ENCODE results near the gene CCR6.

The CCR6 gene

GRCh38 chr6:167119670-167120582, 3.0 kb upstream of the CCR6 start:
- no peak for DNase-seq (ENCODE audit: low read depth in 2 of 3, low spot score in 1 of 3)

GRCh38 chr6:167120583-167120903, 2.4 kb upstream of the CCR6 start:
- no peak for DNase-seq (ENCODE audit: low read depth in 2 of 3, low spot score in 1 of 3)

- no peak for DNase-seq (ENCODE audit: low read depth in 2 of 3, low spot score in 1 of 3)
Observed at GRCh38 chr6:167121335-167121841, 1.5 kb upstream of the CCR6 start.

GRCh38 chr6:167122041-167122826, 662 bp upstream of the CCR6 start:
- no peak for DNase-seq (ENCODE audit: low read depth in 2 of 3, low spot score in 1 of 3)

- DNase-seq (ENCODE audit: low read depth in 2 of 3, low spot score in 1 of 3): no peak
Observed at GRCh38 chr6:167124753-167125152, 1.9 kb downstream of the CCR6 start.

GRCh38 chr6:167125410-167125809, 2.5 kb downstream of the CCR6 start:
- DNase-seq (ENCODE audit: low read depth in 2 of 3, low spot score in 1 of 3): no peak

- no peak for DNase-seq (ENCODE audit: low read depth in 2 of 3, low spot score in 1 of 3)
Observed at GRCh38 chr6:167125855-167126349, 3.0 kb downstream of the CCR6 start.

GRCh38 chr6:167127785-167128531, 5.1 kb downstream of the CCR6 start:
- no peak for DNase-seq (ENCODE audit: low read depth in 2 of 3, low spot score in 1 of 3)

GRCh38 chr6:167129159-167129558, 6.3 kb downstream of the CCR6 start:
- no peak for DNase-seq (ENCODE audit: low read depth in 2 of 3, low spot score in 1 of 3)

GRCh38 chr6:167129562-167129961, 6.7 kb downstream of the CCR6 start:
- DNase-seq (ENCODE audit: low read depth in 2 of 3, low spot score in 1 of 3): no peak

- no peak for DNase-seq (ENCODE audit: low read depth in 2 of 3, low spot score in 1 of 3)
Observed at GRCh38 chr6:167130008-167130677, 7.2 kb downstream of the CCR6 start.

- no peak for DNase-seq (ENCODE audit: low read depth in 2 of 3, low spot score in 1 of 3)
Observed at GRCh38 chr6:167130712-167131684, 8.1 kb downstream of the CCR6 start.

GRCh38 chr6:167134448-167135328, 11.8 kb downstream of the CCR6 start:
- DNase-seq (ENCODE audit: low read depth in 2 of 3, low spot score in 1 of 3): no peak

GRCh38 chr6:167136376-167136775, 13.5 kb downstream of the CCR6 start:
- DNase-seq (ENCODE audit: low read depth in 2 of 3, low spot score in 1 of 3): no peak

GRCh38 chr6:167137081-167137480, 14.2 kb downstream of the CCR6 start:
- no peak for DNase-seq (ENCODE audit: low read depth in 2 of 3, low spot score in 1 of 3)

- no peak for DNase-seq (ENCODE audit: low read depth in 2 of 3, low spot score in 1 of 3)
Observed at GRCh38 chr6:167137881-167138280, 15.0 kb downstream of the CCR6 start.

GRCh38 chr6:167139761-167140160, 16.9 kb downstream of the CCR6 start:
- DNase-seq (ENCODE audit: low read depth in 2 of 3, low spot score in 1 of 3): no peak

Data from stimulated activated CD4-positive, alpha-beta T cell treated with anti-CD3 and anti-CD28 coated beads, Interleukin-12 subunit alpha, Interleukin-12 subunit beta, amount 100 ng/mL, for 48 hours (primary cell).